Activated CD4-positive, alpha-beta memory T cell treated with anti-CD3 and anti-CD28 coated beads for 36 hours (primary cell): ENCODE data around the gene RCN1. TPM values are rescaled to one million over a fixed set of nuclear protein-coding genes. Genes with fewer than 3 reads are reported as not detected.
"Not testable (repeated sequence)": the region's sequence is repeated elsewhere in the genome, so short reads cannot be mapped to it uniquely, and the experiment has no call there.

Source experiments
- CTCF ChIA-PET: fragments of 350-600 bp; sonication (Branson Sonifier 250); formaldehyde crosslinking; loops from one replicate; lab custom pipeline; 2021; ENCODE audit warnings: antibody characterized with exemption, inconsistent platforms; lab: Charles Lee
- POLR2A ChIA-PET: fragments of 350-600 bp; sonication (Branson Sonifier 250); formaldehyde crosslinking; loops from one replicate; lab custom pipeline; 2021; ENCODE audit warnings: antibody characterized with exemption; lab: Charles Lee
- DNase-seq: peaks from one replicate; pipeline ENCODE4 v3.0.0-alpha.2; 2020
- H3K27ac Mint-ChIP-seq: one replicate; pipeline ENCODE4 v1.8.0; 2021; ENCODE audit warnings: mixed read lengths
- H3K27me3 Mint-ChIP-seq: one replicate; pipeline ENCODE4 v1.8.0; 2021; ENCODE audit warnings: mixed read lengths
- H3K36me3 Mint-ChIP-seq: one replicate; pipeline ENCODE4 v1.8.0; 2021; ENCODE audit warnings: mixed read lengths
- H3K4me1 Mint-ChIP-seq: one replicate; pipeline ENCODE4 v1.8.0; 2021; ENCODE audit warnings: low read depth, mixed read lengths
- H3K4me3 Mint-ChIP-seq: one replicate; pipeline ENCODE4 v1.8.0; 2021; ENCODE audit warnings: mild to moderate bottlenecking, mixed read lengths
- H3K9me3 Mint-ChIP-seq: one replicate; pipeline ENCODE4 v1.8.0; 2021; ENCODE audit warnings: mixed read lengths
- intact Hi-C: fragments of 100-400 bp; cut with micrococcal nuclease; formaldehyde crosslinking; loops from one replicate; pipeline ENCODE4 v1.15.1; 2023
- total RNA-seq, 2 experiments: library from RNA; stranded (reverse); gene quantifications; one replicate each; pipeline ENCODE4 v1.2.3, GENCODE V29; 2021

The RCN1 gene
- total RNA-seq, 2 experiments from 2014 or later: 25.4 to 27.0 TPM

DNA sequence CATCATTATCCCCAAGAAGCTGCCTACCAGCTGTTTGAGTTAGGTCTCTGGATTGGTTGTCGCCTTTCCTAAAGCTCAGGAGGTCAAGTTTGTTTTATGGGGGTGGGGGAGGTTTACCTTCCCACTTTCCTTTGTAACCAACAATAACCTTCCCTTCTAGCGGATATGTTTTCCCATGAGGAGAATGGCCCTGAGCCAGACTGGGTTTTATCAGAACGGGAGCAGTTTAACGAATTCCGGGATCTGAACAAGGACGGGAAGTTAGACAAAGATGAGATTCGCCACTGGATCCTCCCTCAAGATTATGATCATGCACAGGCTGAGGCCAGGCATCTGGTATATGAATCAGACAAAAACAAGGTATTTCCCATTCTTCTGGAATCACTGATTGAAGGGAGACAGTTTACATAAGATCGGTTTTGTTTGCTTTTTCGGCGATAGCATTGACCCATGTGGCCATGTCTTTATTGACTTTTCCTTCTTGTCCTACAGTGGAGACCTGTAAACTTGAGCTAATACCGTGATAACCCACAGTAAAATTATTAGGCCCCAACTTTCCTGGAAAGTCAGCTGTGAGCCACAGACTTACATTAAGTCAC lies 12.3 kb downstream of the RCN1 start:
- H3K27ac Mint-ChIP-seq, POLR2A ChIA-PET, H3K4me3 Mint-ChIP-seq, H3K9me3 Mint-ChIP-seq, intact Hi-C loops, DNase-seq, H3K27me3 Mint-ChIP-seq, CTCF ChIA-PET, H3K4me1 Mint-ChIP-seq: not testable (repeated sequence)
- H3K36me3 Mint-ChIP-seq: peaks cover 55% of the 10 kb centered on the region

DNA sequence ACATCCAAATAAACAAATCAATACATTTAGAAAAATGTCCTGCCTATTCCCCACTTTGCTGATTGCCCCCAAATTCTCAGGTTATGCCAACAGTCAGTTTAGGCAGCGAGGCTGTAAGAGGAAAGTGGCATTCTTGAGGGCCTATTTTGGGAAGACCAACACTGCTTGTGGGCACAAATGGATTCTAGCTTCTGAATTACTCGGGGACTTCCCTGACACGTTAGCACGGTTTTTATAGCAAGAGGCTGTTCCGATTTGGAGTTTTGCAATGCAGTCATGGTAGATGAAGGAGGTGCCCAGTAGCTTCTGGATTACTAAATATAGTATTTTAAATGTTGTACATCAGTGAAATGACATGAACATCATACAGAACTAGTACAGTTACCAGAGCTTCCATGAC lies 13.1 kb downstream of the RCN1 start:
- H3K27ac Mint-ChIP-seq: no peak overlapping the region
- no peaks in the 10 kb centered on the region for H3K9me3 Mint-ChIP-seq
- no peaks in the 10 kb centered on the region for H3K27me3 Mint-ChIP-seq
- H3K4me1 Mint-ChIP-seq: peaks cover 3% of the 10 kb centered on the region
- no peak overlapping the region for H3K4me3 Mint-ChIP-seq
- ChIA-PET POLR2A (no interaction called here), CTCF (no interaction called here)
- H3K36me3 Mint-ChIP-seq: peaks cover 48% of the 10 kb centered on the region
- DNase-seq: no peak
- intact Hi-C loops: no loop called here

DNA sequence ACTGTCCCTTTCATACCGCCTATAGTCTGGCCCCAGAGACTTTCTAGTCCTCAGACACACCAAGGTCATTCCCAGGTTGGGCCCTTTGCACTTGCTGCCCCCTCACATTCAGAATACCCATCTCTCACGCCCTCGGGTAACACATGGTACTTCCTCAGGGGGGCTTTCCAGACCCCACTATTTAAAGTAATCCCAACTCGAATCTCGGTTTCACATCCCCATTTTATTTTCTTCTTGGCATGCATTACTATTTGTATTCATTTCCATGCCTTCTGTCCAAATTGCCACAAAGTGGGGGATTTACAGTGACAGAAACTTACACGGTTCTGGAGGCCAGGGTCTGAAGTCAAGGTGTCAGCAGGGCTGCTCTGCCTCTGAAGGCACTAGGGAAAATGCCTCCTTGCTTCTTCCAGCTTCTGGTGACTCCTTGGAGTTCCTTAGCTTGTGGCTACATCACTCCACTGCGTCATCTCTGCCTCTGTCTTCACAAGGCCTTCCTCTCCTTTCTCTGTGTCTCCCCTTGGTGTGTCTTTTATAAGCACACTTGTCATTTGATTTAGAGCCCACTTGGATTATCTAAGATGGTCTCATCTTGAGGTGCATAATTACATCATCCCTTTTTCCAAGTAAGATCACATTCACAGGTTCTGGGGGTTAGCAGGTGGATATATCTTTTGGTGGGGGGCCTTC lies 15.1 kb downstream of the RCN1 start:
- intact Hi-C loops: no loop called here
- CTCF ChIA-PET: interaction anchor here (1.5 kb wide), 1 partner anchor 71 kb away, joined by 3 read pairs; no protein-coding TSS in a partner anchor
- no peak overlapping the region for H3K4me3 Mint-ChIP-seq
- H3K9me3 Mint-ChIP-seq: no peaks in the 10 kb centered on the region
- H3K27ac Mint-ChIP-seq: no peak overlapping the region
- H3K4me1 Mint-ChIP-seq: peaks cover 3% of the 10 kb centered on the region
- DNase-seq: no peak
- H3K27me3 Mint-ChIP-seq: no peaks in the 10 kb centered on the region
- POLR2A ChIA-PET: no interaction called here
- peaks cover 30% of the 10 kb centered on the region for H3K36me3 Mint-ChIP-seq

DNA sequence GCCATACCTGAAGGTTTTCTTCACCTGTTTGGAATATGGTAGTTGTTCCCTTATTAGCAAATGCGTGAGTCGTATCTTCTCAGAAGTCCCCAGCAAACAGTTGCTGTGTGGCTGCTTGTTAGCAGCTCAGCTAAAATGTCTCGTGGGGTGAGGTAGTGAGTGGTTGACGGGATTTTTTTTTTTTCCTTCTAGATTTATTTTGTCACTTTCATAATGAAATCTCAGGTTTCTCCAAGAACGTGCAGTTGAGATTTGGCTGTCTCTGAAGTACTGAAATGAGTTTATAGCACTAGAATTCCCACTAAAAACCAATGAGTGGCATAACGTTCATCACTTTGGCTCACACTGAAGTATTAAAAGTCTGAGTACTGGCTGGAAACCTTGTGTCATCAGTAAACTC lies 16.8 kb downstream of the RCN1 start:
- peaks cover 22% of the 10 kb centered on the region for H3K36me3 Mint-ChIP-seq
- H3K4me3 Mint-ChIP-seq: no peak overlapping the region

DNA sequence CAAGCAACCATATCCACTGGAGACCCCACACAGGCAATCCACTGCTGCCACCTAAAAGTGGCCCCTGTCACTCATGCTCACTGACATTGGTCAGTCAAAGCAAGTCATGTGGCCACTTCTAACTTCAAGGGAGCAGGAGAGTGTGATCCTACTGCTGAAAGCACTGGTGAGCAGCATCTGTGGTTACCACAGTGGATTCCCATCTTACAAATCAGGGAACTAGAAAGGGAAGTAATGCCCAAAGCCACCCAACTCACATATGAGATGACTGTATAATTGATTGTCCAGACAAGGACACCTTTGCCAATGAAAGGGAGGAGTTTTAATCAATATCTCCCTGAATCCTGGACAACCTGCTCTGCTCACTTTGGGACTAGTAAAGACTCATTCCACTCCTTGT lies 17.7 kb downstream of the RCN1 start:
- H3K4me3 Mint-ChIP-seq: no peak overlapping the region
- intact Hi-C loops: no loop called here
- no peaks in the 10 kb centered on the region for H3K9me3 Mint-ChIP-seq
- ChIA-PET POLR2A (no interaction called here), CTCF (interaction anchor here (0.6 kb wide), 1 partner anchor 151 kb away, joined by 3 read pairs; no protein-coding TSS in a partner anchor)
- no peak overlapping the region for H3K27ac Mint-ChIP-seq
- DNase-seq: no peak
- H3K4me1 Mint-ChIP-seq: peaks cover 3% of the 10 kb centered on the region
- H3K27me3 Mint-ChIP-seq: peaks cover 9% of the 10 kb centered on the region
- peaks cover 13% of the 10 kb centered on the region for H3K36me3 Mint-ChIP-seq

More for the DNA sequence above, 16.8 kb downstream of the RCN1 start:
- H3K4me1 Mint-ChIP-seq: peaks cover 3% of the 10 kb centered on the region
- CTCF ChIA-PET: no interaction called here
- DNase-seq: no peak
- POLR2A ChIA-PET: no interaction called here
- no peaks in the 10 kb centered on the region for H3K9me3 Mint-ChIP-seq
- no peak overlapping the region for H3K27ac Mint-ChIP-seq
- intact Hi-C loops: no loop called here
- H3K27me3 Mint-ChIP-seq: peaks cover 2% of the 10 kb centered on the region

DNA sequence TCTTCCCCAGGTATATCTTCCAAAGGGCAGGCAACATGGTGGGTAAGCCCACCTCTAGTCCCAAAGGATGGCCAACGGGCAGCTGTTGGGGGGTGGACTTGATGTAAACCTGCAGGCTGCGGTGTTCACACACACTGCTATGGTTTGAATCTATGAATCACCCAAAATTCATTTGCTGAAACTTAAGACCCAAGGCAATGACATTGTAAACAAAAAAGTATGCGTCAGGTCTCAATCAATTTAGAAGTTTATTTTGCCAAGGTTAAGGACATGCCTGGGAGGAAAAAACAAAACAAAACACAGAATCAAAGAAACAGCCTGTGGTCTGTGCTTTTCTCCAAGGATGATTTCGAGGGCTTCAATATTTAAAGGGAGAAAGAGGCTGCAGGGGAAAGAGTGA lies 18.3 kb downstream of the RCN1 start:
- H3K4me1 Mint-ChIP-seq: peaks cover 3% of the 10 kb centered on the region
- H3K4me3 Mint-ChIP-seq: no peak overlapping the region
- ChIA-PET POLR2A (no interaction called here), CTCF (no interaction called here)
- peaks cover 12% of the 10 kb centered on the region for H3K27me3 Mint-ChIP-seq
- no peak overlapping the region for H3K27ac Mint-ChIP-seq
- no peak for DNase-seq
- intact Hi-C loops: no loop called here
- H3K9me3 Mint-ChIP-seq: no peaks in the 10 kb centered on the region
- peaks cover 8% of the 10 kb centered on the region for H3K36me3 Mint-ChIP-seq

DNA sequence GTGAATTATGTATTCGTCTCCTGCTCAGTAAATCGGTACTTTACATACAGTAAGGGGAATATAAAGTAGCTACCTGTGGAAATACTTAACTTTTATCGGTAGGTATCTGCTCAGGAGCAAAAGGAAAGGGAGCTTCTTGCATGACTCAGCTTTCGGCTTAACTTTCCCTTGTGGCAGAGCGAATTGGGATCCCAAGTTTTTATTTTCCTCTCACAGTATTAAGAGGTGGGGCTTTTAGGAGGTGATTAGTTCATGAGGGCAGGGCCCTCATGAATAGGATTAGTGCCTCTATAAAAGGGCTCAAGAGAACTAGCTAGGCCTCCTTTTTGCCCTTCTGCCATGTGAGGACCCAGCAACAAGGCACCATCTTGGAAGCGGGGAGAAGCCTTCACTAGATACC lies 18.7 kb downstream of the RCN1 start:
- DNase-seq: no peak
- ChIA-PET CTCF (interaction anchor here (0.6 kb wide), 1 partner anchor 44 kb away, joined by 3 read pairs; no protein-coding TSS in a partner anchor), POLR2A (no interaction called here)
- peaks cover 3% of the 10 kb centered on the region for H3K4me1 Mint-ChIP-seq
- H3K9me3 Mint-ChIP-seq: no peaks in the 10 kb centered on the region
- H3K36me3 Mint-ChIP-seq: peaks cover 7% of the 10 kb centered on the region
- peaks cover 12% of the 10 kb centered on the region for H3K27me3 Mint-ChIP-seq
- no peak overlapping the region for H3K4me3 Mint-ChIP-seq
- intact Hi-C loops: no loop called here
- no peak overlapping the region for H3K27ac Mint-ChIP-seq

DNA sequence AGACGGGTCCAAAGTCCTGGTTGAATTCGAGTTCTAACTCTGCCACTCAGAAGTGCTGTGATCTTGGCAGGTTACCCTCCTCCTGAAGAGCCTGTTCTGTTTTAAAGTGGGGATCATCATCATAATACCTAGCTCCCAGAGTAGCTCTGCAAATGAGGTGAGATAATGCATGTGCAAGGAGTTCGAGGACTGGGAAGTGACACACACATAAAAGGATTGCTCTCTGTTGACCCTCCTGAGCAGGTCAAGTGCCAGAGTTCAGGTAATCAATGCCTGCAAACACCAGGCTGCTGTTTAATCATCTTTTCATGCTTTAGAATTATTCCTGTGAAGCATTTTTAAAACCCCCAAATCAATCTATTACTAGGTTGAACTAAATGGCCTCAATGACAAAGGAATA lies 19.9 kb downstream of the RCN1 start:
- intact Hi-C loops: no loop called here
- Mint-ChIP-seq H3K4me1 (peaks cover 3% of the 10 kb centered on the region), H3K27ac (no peak overlapping the region), H3K4me3 (no peak overlapping the region), H3K27me3 (peaks cover 15% of the 10 kb centered on the region), H3K36me3 (peaks cover 2% of the 10 kb centered on the region), H3K9me3 (no peaks in the 10 kb centered on the region)
- DNase-seq: no peak
- POLR2A ChIA-PET: no interaction called here
- CTCF ChIA-PET: no interaction called here

DNA sequence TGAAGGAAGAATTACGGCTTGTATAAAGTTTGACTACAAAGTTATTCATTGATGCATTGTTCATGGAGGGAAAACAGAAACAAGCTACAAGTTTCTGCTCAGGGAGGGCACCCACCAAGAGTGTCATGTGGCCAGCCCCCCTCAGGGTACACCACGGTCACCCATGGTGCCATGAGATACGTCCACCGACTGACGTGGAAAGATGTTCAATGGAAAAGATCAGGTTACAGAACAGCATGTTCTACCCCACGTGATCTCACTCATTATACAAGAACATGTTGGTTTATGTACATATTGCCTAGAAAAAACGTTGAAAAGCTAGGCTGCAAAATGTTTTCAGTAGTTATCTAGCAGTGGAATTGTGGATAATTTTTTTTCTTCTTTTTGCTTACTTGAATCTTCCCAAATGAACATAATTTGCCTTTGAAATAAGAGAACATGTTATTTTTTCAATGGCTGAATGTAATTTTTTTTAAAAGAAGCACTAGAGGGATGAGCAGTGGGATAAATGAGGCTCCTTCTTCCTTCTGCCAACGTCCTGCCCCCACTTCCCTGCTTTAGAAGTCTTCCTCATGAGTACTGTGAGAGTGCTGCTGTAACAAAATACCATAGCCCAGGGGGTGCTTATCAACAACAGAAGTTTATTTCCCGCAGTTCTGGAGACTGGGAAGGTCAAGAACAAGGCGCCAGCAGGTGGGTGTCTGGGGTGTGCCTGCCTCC lies 22.5 kb downstream of the RCN1 start:
- CTCF ChIA-PET: no interaction called here
- no peaks in the 10 kb centered on the region for H3K36me3 Mint-ChIP-seq
- H3K9me3 Mint-ChIP-seq: no peaks in the 10 kb centered on the region
- H3K4me1 Mint-ChIP-seq: no peaks in the 10 kb centered on the region
- no peak overlapping the region for H3K4me3 Mint-ChIP-seq
- peaks cover 15% of the 10 kb centered on the region for H3K27me3 Mint-ChIP-seq
- no peak for DNase-seq
- intact Hi-C loops: no loop called here
- no peak overlapping the region for H3K27ac Mint-ChIP-seq
- POLR2A ChIA-PET: no interaction called here

DNA sequence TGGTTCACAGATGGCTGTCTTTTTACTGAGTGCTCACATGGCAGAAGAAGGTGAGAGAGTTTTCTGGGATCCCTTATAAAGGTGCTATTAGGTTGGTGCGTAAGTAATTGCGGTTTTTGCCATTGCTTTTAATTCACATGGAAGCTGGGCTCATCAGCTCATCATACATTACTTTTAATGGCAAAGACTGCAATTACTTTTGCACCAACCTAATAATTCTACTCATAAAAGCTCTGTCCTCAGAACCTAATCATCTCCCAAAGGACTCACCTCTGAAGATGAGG lies 23.0 kb downstream of the RCN1 start:
- no peak overlapping the region for H3K4me3 Mint-ChIP-seq
- no peaks in the 10 kb centered on the region for H3K36me3 Mint-ChIP-seq
- no peak overlapping the region for H3K27ac Mint-ChIP-seq
- POLR2A ChIA-PET: no interaction called here
- H3K9me3 Mint-ChIP-seq: no peaks in the 10 kb centered on the region
- H3K27me3 Mint-ChIP-seq: peaks cover 15% of the 10 kb centered on the region
- no peaks in the 10 kb centered on the region for H3K4me1 Mint-ChIP-seq
- intact Hi-C loops: no loop called here
- no peak for DNase-seq
- CTCF ChIA-PET: no interaction called here

DNA sequence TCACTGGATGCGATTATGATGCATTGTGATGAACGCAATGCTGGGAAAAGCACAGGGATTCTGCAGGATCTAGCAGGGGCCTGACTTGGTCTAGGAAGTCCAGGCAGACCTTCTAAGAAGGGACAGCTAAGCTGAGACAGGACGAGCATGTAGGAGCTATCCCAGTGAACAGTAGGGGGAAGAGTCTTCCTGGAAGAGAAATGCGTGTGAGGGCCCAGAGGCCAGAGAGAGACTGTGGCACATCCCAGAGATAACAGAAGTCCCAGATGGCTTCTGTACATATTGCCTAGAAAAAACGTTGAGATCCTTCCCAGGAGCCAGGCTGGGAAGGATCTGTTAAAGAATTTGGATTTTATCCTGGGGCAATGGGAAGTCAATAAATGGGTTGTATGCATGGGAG lies 24.6 kb downstream of the RCN1 start:
- Mint-ChIP-seq H3K4me1 (no peaks in the 10 kb centered on the region), H3K9me3 (no peaks in the 10 kb centered on the region), H3K4me3 (no peak overlapping the region), H3K27me3 (peaks cover 17% of the 10 kb centered on the region), H3K36me3 (no peaks in the 10 kb centered on the region), H3K27ac (no peak overlapping the region)
- DNase-seq: no peak
- POLR2A ChIA-PET: no interaction called here
- intact Hi-C loops: no loop called here
- CTCF ChIA-PET: no interaction called here

DNA sequence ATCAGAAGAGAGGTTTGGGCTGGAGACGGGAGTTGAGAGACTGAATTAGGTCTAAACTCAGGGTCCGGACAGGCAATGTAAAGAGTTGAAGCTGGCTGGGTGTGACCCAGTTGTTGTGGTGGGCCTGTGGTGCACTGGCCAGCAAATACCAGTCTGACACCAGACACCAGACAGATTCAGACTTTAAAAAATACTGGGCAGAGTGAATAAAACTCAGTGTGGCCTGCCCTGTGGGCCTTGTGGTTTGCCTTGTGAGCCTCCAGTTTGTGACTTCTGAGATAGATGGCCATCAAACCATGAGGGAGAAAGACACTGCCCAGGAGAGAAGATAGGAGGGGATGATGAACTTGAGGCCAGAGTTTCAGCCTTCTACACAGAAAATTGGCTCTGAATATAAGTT lies 25.8 kb downstream of the RCN1 start:
- no peaks in the 10 kb centered on the region for H3K4me1 Mint-ChIP-seq
- CTCF ChIA-PET: no interaction called here
- no peak for DNase-seq
- H3K4me3 Mint-ChIP-seq: no peak overlapping the region
- peaks cover 21% of the 10 kb centered on the region for H3K27me3 Mint-ChIP-seq
- POLR2A ChIA-PET: no interaction called here
- H3K27ac Mint-ChIP-seq: no peak overlapping the region
- intact Hi-C loops: no loop called here
- H3K9me3 Mint-ChIP-seq: no peaks in the 10 kb centered on the region
- H3K36me3 Mint-ChIP-seq: no peaks in the 10 kb centered on the region
